GM12878 (cell line): ENCODE measurements around the gene RNFT2. TPM values are rescaled to one million over a fixed set of nuclear protein-coding genes. Genes with fewer than 3 reads are reported as not detected.

Experiments
- ATAC-seq: fragments of 200-7000 bp; cut with Tn5 transposase; 3 replicates; pipeline ENCODE4 v1.9.1; 2020; ENCODE audit warnings: mild to moderate bottlenecking, moderate library complexity
- BruUV-seq: library from RNA; stranded (reverse); fragments of 400-500 nt; replicated peaks from 2 replicates; lab custom pipeline; 2021; lab: Mats Ljungman, UMichigan
- CTCF ChIA-PET: fragments of 300-600 bp; sonication (Branson Sonifier 250); formaldehyde crosslinking; extraction: SDS; loops from one replicate; lab custom pipeline; 2021; ENCODE audit warnings: inconsistent platforms; lab: Yijun Ruan, JAX
- POLR2A ChIA-PET: fragments of 350-600 bp; formaldehyde crosslinking; extraction: SDS; loops from one replicate; lab custom pipeline; 2021; ENCODE audit warnings: inconsistent platforms; lab: Charles Lee
- RAD21 ChIA-PET: fragments of 300-600 bp; sonication (Branson Sonifier 250); formaldehyde crosslinking; loops from one replicate; lab custom pipeline; 2023; ENCODE audit warnings: antibody characterized with exemption; ENCODE audit not compliant: unreplicated experiment; lab: Charles Lee
- SMC1A ChIA-PET: fragments of 300-600 bp; sonication (Branson Sonifier 250); formaldehyde crosslinking; loops from one replicate; lab custom pipeline; 2023; ENCODE audit not compliant: unreplicated experiment, uncharacterized antibody; lab: Charles Lee
- DNase-seq: peaks from one replicate; pipeline ENCODE4 v3.0.0-alpha.2; 2011; ENCODE audit warnings: low read depth, low spot score
- FAIRE-seq: peaks from 3 replicates; lab custom pipeline; 2011; peaks lifted over from hg19 to GRCh38; lab: Jason Lieb, UNC
- H2AFZ ChIP-seq: 2 replicates; pipeline ENCODE4 v1.6.0; 2011; ENCODE audit warnings: low read depth, low read length, control low read depth; ENCODE audit not compliant: control insufficient read depth
- H3K27ac ChIP-seq: 2 replicates; pipeline ENCODE4 v1.5.1; 2011; ENCODE audit warnings: control low read depth; ENCODE audit not compliant: control insufficient read depth, insufficient read depth
- H3K27me3 ChIP-seq, 2 experiments: replicated peaks in 1 of 2; 2 replicates each; pipeline versions ENCODE4 v1.6.0 to v1.6.1; 2011; ENCODE audit warnings: low read length in 1 of 2; ENCODE audit not compliant: control insufficient read depth in 2 of 2, insufficient read depth in 2 of 2
- H3K36me3 ChIP-seq, 2 experiments: 2 replicates each; pipeline ENCODE4 v1.5.1; 2011; ENCODE audit warnings: low read length in 1 of 2; ENCODE audit not compliant: control insufficient read depth in 2 of 2, insufficient read depth in 2 of 2
- H3K4me1 ChIP-seq: 2 replicates; pipeline ENCODE4 v1.6.1; 2011; ENCODE audit warnings: mild to moderate bottlenecking, low read length, moderate library complexity, mixed read lengths; ENCODE audit not compliant: control insufficient read depth, insufficient read depth
- H3K4me2 ChIP-seq: 2 replicates; pipeline ENCODE4 v1.6.0; 2011; ENCODE audit warnings: control low read depth; ENCODE audit not compliant: control insufficient read depth, insufficient read depth
- H3K4me3 ChIP-seq: fragments of 200-600 bp; sonication (generic); 2 replicates; pipeline ENCODE4 v1.5.1; 2016
- H3K79me2 ChIP-seq: 2 replicates; pipeline ENCODE4 v1.6.0; 2011; ENCODE audit warnings: low read length; ENCODE audit not compliant: control insufficient read depth, insufficient read depth
- H3K9ac ChIP-seq: 2 replicates; pipeline ENCODE4 v1.8.0; 2011; ENCODE audit warnings: low read length, control low read depth, mixed read lengths; ENCODE audit not compliant: control insufficient read depth, insufficient read depth
- H3K9me3 ChIP-seq: replicated peaks from 3 replicates; pipeline ENCODE4 v1.5.1; 2011; ENCODE audit warnings: mild to moderate bottlenecking, low read length; ENCODE audit not compliant: control insufficient read depth, insufficient read depth
- H4K20me1 ChIP-seq: 2 replicates; pipeline ENCODE4 v1.6.0; 2011; ENCODE audit not compliant: control insufficient read depth, insufficient read depth
- CHD2 ChIP-seq: IDR thresholded peaks from 2 replicates; pipeline ENCODE4 v1.6.1; 2011; ENCODE audit warnings: low read depth, low read length, improper control_type of control experiment, borderline replicate concordance
- SIN3A ChIP-seq: IDR thresholded peaks from 2 replicates; pipeline ENCODE4 v1.6.1; 2012; ENCODE audit warnings: low read depth, low read length, improper control_type of control experiment
- SMARCA5 ChIP-seq: fragments of 450-650 bp; IDR thresholded peaks from 2 replicates; pipeline ENCODE4 v1.6.1; 2017; ENCODE audit warnings: mild to moderate bottlenecking
- TCF3 ChIP-seq: IDR thresholded peaks from 2 replicates; pipeline ENCODE4 v1.6.1; 2012; ENCODE audit warnings: low read depth, mild to moderate bottlenecking, low read length, borderline replicate concordance; ENCODE audit not compliant: insufficient read depth
- WGBS: methylation state at CpG from one replicate; pipeline ENCODE4 v1.1.6; 2016; ENCODE audit warnings: low lambda C conversion rate; ENCODE audit not compliant: insufficient replicate concordance, insufficient coverage; ENCODE audit errors: missing lambda C conversion rate; 5-methylcytosine and 5-hydroxymethylcytosine counted together
- in situ Hi-C: fragments of 300-500 bp; cut with MboI; formaldehyde crosslinking; loops from 9 replicates; pipeline ENCODE4 v1.14.3; 2018; ENCODE audit warnings: mixed read lengths
- intact Hi-C: fragments of 100-400 bp; cut with micrococcal nuclease; formaldehyde crosslinking; loops from one replicate; pipeline ENCODE4 v1.14.2; 2022; ENCODE audit not compliant: unreplicated experiment
- polyA plus RNA-seq, 11 experiments: library from polyadenylated mRNA; depleted of rRNA in 4 of 11; unstranded in 6 of 11; stranded (reverse) in 5 of 11; fragments of >200 nt; fragmentation: Nextera tagmentation in 4 of 11; fragmentation: Illumina TruSeq in 1 of 11; extraction: Ambion mirVana in 4 of 11; extraction: Trizol in 1 of 11; gene quantifications; 1 replicate in 1 of 11; 2 replicates in 10 of 11; pipeline versions ENCODE4 v1.2.1 to v1.2.3, GENCODE V29; 2011 to 2016; ENCODE audit warnings: inconsistent platforms in 2 of 11, missing spikeins in 2 of 11, low read depth in 1 of 11
- total RNA-seq, 4 experiments: library from RNA; depleted of rRNA in 3 of 4; stranded (reverse); fragments of >200 nt in 3 of 4; fragmentation: Illumina TruSeq in 1 of 4; extraction: Trizol in 1 of 4; gene quantifications; 2 replicates each; pipeline versions ENCODE4 v1.2.1 to v1.2.3, GENCODE V29; 2013 to 2021
- TF ChIP-seq, protein P1 (sequence below): fragments of 450-650 bp; IDR thresholded peaks from 2 replicates; pipeline ENCODE4 v1.6.1; 2016; ENCODE audit warnings: mild to moderate bottlenecking

Gene RNFT2
- total and polyA plus RNA-seq, 10 of the 15 experiments (the other 5 are each of a cell fraction or from before 2014, with no cell fraction given): 2.5 to 17.3 (median 9.7) TPM

DNA sequence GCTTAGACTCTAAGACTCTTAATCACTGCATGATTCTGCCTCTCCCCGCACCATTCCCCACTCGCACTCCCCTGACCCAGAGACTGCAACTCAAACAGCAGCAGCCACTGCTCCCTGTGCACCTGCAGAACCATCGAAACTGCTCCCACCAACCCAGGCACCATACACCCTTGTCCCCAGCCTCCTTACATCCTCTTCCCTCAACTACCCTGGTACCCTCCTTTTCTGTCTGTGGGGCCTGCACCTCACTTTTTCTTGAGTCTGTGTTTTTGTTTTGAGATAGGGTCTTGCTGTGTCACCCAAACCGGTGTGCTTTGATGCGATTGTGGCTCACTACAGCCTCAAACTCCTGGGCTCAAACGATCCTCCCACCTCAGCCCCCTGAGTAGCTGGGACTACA, 69.4 kb downstream of the RNFT2 start:
- 82% methylated on average over 6 of the region's 6 CpGs for WGBS
- no peak overlapping the region for H3K4me2 ChIP-seq
- H3K27me3 ChIP-seq: no peaks in the 10 kb centered on the region
- RAD21 ChIA-PET: no interaction called here
- in situ Hi-C loops (no loop called here), intact Hi-C loops (no loop called here)
- SMC1A ChIA-PET: no interaction called here
- H4K20me1 ChIP-seq: no peaks in the 10 kb centered on the region
- no peaks in the 10 kb centered on the region for H3K79me2 ChIP-seq
- no peak overlapping the region for H3K27ac ChIP-seq
- no peak overlapping the region for H3K9ac ChIP-seq
- FAIRE-seq (no peak), ATAC-seq (no peak), DNase-seq (no peak)
- no peaks in the 10 kb centered on the region for H3K9me3 ChIP-seq
- TF ChIP-seq SMARCA5: no peak
- TF ChIP-seq, protein P1, sequence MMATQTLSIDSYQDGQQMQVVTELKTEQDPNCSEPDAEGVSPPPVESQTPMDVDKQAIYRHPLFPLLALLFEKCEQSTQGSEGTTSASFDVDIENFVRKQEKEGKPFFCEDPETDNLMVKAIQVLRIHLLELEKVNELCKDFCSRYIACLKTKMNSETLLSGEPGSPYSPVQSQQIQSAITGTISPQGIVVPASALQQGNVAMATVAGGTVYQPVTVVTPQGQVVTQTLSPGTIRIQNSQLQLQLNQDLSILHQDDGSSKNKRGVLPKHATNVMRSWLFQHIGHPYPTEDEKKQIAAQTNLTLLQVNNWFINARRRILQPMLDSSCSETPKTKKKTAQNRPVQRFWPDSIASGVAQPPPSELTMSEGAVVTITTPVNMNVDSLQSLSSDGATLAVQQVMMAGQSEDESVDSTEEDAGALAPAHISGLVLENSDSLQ: no peak
- TF ChIP-seq TCF3: no peak
- TF ChIP-seq SIN3A: no peak
- no peak for TF ChIP-seq CHD2
- no peaks in the 10 kb centered on the region for H3K4me1 ChIP-seq
- CTCF ChIA-PET: no interaction called here
- no peak overlapping the region for H2AFZ ChIP-seq
- H3K4me3 ChIP-seq: no peak overlapping the region
- H3K36me3 ChIP-seq: no peaks in the 10 kb centered on the region; a peak in 1 of 4 replicates
- BruUV-seq: no TSS peak
- POLR2A ChIA-PET: no interaction called here
